ENCODE data around the gene STX19. TPM values are rescaled to one million over a fixed set of nuclear protein-coding genes. Genes with fewer than 3 reads are reported as not detected.

The STX19 gene
- total RNA-seq, 2 experiments from 2014 or later = not detected

- H3K9me3 Mint-ChIP-seq = no peaks in the 10 kb centered on the region
- no peaks in the 10 kb centered on the region for H3K27me3 Mint-ChIP-seq
- H3K27ac Mint-ChIP-seq = no peak overlapping the region
- Histone ChIP-seq H3K27ac (ENCODE audit: low read depth in 1 of 2, low read length in 2 of 2) (no peak overlapping the region), H3K9me3 (ENCODE audit: control insufficient read depth in 1 of 2, insufficient read depth in 1 of 2, low read length in 2 of 2) (no peaks in the 10 kb centered on the region), H3K4me3 (ENCODE audit: low read length) (no peak overlapping the region), H3K4me1 (ENCODE audit: insufficient read depth, low read length) (no peaks in the 10 kb centered on the region), H3K27me3 (ENCODE audit: control insufficient read depth in 1 of 2, insufficient read depth in 2 of 2, low read length in 2 of 2) (no peaks in the 10 kb centered on the region), H3K36me3 (ENCODE audit: insufficient read depth, low read length) (no peaks in the 10 kb centered on the region)
- CTCF ChIA-PET = no interaction called here
- DNase-seq = no peak
- POLR2A ChIA-PET = interaction anchor here (1.0 kb wide), 1 partner anchor 61 kb away, joined by 3 read pairs; the partner anchor contains the start of genes DHFR2 and NSUN3
- no peak for TF ChIP-seq CTCF (IDR thresholded peaks at IDR 0.05)
- H3K36me3 Mint-ChIP-seq (ENCODE audit: low read depth) = no peaks in the 10 kb centered on the region
- intact Hi-C loops (cut with DNase I, micrococcal nuclease) = loop anchor here in 1 of 2 experiments (10.0 kb wide), 1 partner anchor 243 kb away; no protein-coding TSS in a partner anchor
- no peak overlapping the region for H3K4me3 Mint-ChIP-seq
- no peaks in the 10 kb centered on the region for H3K4me1 Mint-ChIP-seq (ENCODE audit: low read depth)
- ATAC-seq (ENCODE audit: poor library complexity) = no peak
Observed at GRCh38 chr3:94001827-94002495, 26.4 kb downstream of the STX19 start.

GRCh38 chr3:94001191-94001590, 27.2 kb downstream of the STX19 start:
- no peaks in the 10 kb centered on the region for H3K4me1 Mint-ChIP-seq (ENCODE audit: low read depth)
- ATAC-seq (ENCODE audit: poor library complexity) (no peak), DNase-seq (no peak)
- no peaks in the 10 kb centered on the region for H3K9me3 ChIP-seq (ENCODE audit: control insufficient read depth in 1 of 2, insufficient read depth in 1 of 2, low read length in 2 of 2)
- H3K27ac Mint-ChIP-seq = no peak overlapping the region
- H3K36me3 ChIP-seq (ENCODE audit: insufficient read depth, low read length) = no peaks in the 10 kb centered on the region
- intact Hi-C loops (cut with DNase I, micrococcal nuclease) = loop anchor here in 1 of 2 experiments (10.0 kb wide), 1 partner anchor 244 kb away; no protein-coding TSS in a partner anchor
- POLR2A ChIA-PET = interaction anchor here (1.0 kb wide), 1 partner anchor 62 kb away, joined by 3 read pairs; the partner anchor contains the start of genes DHFR2 and NSUN3
- H3K27me3 ChIP-seq (ENCODE audit: control insufficient read depth in 1 of 2, insufficient read depth in 2 of 2, low read length in 2 of 2) = no peaks in the 10 kb centered on the region
- no peaks in the 10 kb centered on the region for H3K9me3 Mint-ChIP-seq
- H3K36me3 Mint-ChIP-seq (ENCODE audit: low read depth) = no peaks in the 10 kb centered on the region
- TF ChIP-seq CTCF (IDR thresholded peaks at IDR 0.05) = no peak
- H3K27ac ChIP-seq (ENCODE audit: low read depth in 1 of 2, low read length in 2 of 2) = no peak overlapping the region
- no peaks in the 10 kb centered on the region for H3K27me3 Mint-ChIP-seq
- CTCF ChIA-PET = interaction anchor here (1.6 kb wide), 1 partner anchor 36 kb away, joined by 3 read pairs; no protein-coding TSS in a partner anchor
- H3K4me1 ChIP-seq (ENCODE audit: insufficient read depth, low read length) = no peaks in the 10 kb centered on the region
- no peak overlapping the region for H3K4me3 Mint-ChIP-seq
- H3K4me3 ChIP-seq (ENCODE audit: low read length) = no peak overlapping the region

- Mint-ChIP-seq H3K27ac (no peak overlapping the region), H3K4me1 (ENCODE audit: low read depth) (no peaks in the 10 kb centered on the region), H3K36me3 (ENCODE audit: low read depth) (no peaks in the 10 kb centered on the region), H3K4me3 (no peak overlapping the region), H3K9me3 (no peaks in the 10 kb centered on the region), H3K27me3 (no peaks in the 10 kb centered on the region)
- ATAC-seq (ENCODE audit: poor library complexity) (no peak), DNase-seq (no peak)
- intact Hi-C loops (cut with DNase I, micrococcal nuclease) = no loop called here
- Histone ChIP-seq H3K4me1 (ENCODE audit: insufficient read depth, low read length) (no peaks in the 10 kb centered on the region), H3K36me3 (ENCODE audit: insufficient read depth, low read length) (no peaks in the 10 kb centered on the region), H3K27me3 (ENCODE audit: control insufficient read depth in 1 of 2, insufficient read depth in 2 of 2, low read length in 2 of 2) (no peaks in the 10 kb centered on the region), H3K27ac (ENCODE audit: low read depth in 1 of 2, low read length in 2 of 2) (no peak overlapping the region), H3K4me3 (ENCODE audit: low read length) (no peak overlapping the region), H3K9me3 (ENCODE audit: control insufficient read depth in 1 of 2, insufficient read depth in 1 of 2, low read length in 2 of 2) (no peaks in the 10 kb centered on the region)
- ChIA-PET CTCF (no interaction called here), POLR2A (interaction anchor here (1.1 kb wide), 1 partner anchor 69 kb away, joined by 3 read pairs; the partner anchor contains the start of genes DHFR2 and NSUN3)
- no peak for TF ChIP-seq CTCF (IDR thresholded peaks at IDR 0.05)
Observed at GRCh38 chr3:93994056-93994455, 34.3 kb downstream of the STX19 start.

Data from CD4-positive, alpha-beta T cell (primary cell).